ENCODE data around the gene CATSPERB.

DNA sequence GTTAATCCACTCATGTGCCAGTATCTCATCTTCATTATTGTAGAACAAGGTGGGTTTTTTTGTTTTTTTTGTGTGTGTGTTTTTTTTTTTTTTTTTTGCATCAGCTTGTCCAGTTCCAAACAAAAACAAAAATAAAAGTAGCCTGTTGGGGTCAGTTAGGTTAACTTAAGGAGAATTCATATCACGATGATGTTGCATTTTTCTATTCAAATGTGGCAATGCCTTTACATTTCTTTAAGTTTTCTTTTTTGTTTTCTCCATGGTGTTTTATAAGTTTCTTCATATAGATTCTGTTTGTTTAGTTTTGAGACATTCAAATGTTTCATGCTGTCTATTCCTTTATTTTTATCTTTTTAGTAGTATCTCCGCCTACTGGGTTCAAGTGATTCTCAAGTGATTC, 16.2 kb upstream of the CATSPERB start:
- TF ChIP-seq, protein P1, sequence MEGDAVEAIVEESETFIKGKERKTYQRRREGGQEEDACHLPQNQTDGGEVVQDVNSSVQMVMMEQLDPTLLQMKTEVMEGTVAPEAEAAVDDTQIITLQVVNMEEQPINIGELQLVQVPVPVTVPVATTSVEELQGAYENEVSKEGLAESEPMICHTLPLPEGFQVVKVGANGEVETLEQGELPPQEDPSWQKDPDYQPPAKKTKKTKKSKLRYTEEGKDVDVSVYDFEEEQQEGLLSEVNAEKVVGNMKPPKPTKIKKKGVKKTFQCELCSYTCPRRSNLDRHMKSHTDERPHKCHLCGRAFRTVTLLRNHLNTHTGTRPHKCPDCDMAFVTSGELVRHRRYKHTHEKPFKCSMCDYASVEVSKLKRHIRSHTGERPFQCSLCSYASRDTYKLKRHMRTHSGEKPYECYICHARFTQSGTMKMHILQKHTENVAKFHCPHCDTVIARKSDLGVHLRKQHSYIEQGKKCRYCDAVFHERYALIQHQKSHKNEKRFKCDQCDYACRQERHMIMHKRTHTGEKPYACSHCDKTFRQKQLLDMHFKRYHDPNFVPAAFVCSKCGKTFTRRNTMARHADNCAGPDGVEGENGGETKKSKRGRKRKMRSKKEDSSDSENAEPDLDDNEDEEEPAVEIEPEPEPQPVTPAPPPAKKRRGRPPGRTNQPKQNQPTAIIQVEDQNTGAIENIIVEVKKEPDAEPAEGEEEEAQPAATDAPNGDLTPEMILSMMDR (IDR thresholded peaks at IDR 0.05) = no peak
- TF ChIP-seq POLR2A (IDR thresholded peaks at IDR 0.05) = no peak

Measured in Peyer's patch (tissue), 4 donors.